Endothelial cell of umbilical vein (primary cell): Measurements from ENCODE around the gene IL34. TPM values are rescaled to one million over a fixed set of nuclear protein-coding genes. Genes with fewer than 3 reads are reported as not detected.

ENCODE experiments used
- BruUV-seq: library from RNA; stranded (reverse); fragments of 400-500 nt; replicated peaks from 2 replicates; lab custom pipeline; 2021; lab: Mats Ljungman, UMichigan
- CTCF ChIA-PET: fragments of 300-600, 350-600 bp; sonication (Branson Sonifier 250); formaldehyde crosslinking; loops from one replicate; lab custom pipeline; 2021; ENCODE audit warnings: antibody characterized with exemption, inconsistent platforms; lab: Charles Lee
- POLR2A ChIA-PET: fragments of 300-600, 350-600 bp; sonication (Branson Sonifier 250); formaldehyde crosslinking; loops from one replicate; lab custom pipeline; 2021; ENCODE audit warnings: antibody characterized with exemption, inconsistent platforms; lab: Charles Lee
- DNase-seq: peaks from one replicate; pipeline ENCODE4 v3.0.0-alpha.2; 2011; ENCODE audit warnings: low read depth, low spot score
- FAIRE-seq: peaks from 2 replicates; lab custom pipeline; 2011; peaks lifted over from hg19 to GRCh38; lab: Jason Lieb, UNC
- H2AFZ ChIP-seq: 2 replicates; pipeline ENCODE4 v1.6.0; 2012; ENCODE audit warnings: low read depth, low read length, control low read depth, inconsistent platforms
- H3K27ac ChIP-seq: 2 replicates; pipeline ENCODE4 v1.5.1; 2011; ENCODE audit warnings: low read depth, mild to moderate bottlenecking, control low read depth, low read length, moderate library complexity; ENCODE audit not compliant: insufficient read depth
- H3K27me3 ChIP-seq, 2 experiments: 2 replicates each; pipeline versions ENCODE4 v1.6.0 to v1.6.1; 2011; ENCODE audit warnings: low read length in 2 of 2, mixed read lengths in 1 of 2; ENCODE audit not compliant: control insufficient read depth in 2 of 2, insufficient read depth in 2 of 2
- H3K36me3 ChIP-seq, 2 experiments: 2 replicates in 1 of 2; 3 replicates in 1 of 2; pipeline ENCODE4 v1.5.1; 2011; ENCODE audit warnings: low read length in 2 of 2, mild to moderate bottlenecking in 1 of 2, moderate library complexity in 1 of 2; ENCODE audit not compliant: control insufficient read depth in 2 of 2, insufficient read depth in 2 of 2; ENCODE audit errors: extremely low read depth in 1 of 2
- H3K4me1 ChIP-seq: 3 replicates; pipeline ENCODE4 v1.5.1; 2011; ENCODE audit warnings: mild to moderate bottlenecking, low read length; ENCODE audit not compliant: control insufficient read depth, insufficient read depth; ENCODE audit errors: extremely low read depth
- H3K4me2 ChIP-seq: 2 replicates; pipeline ENCODE4 v1.6.1; 2011; ENCODE audit warnings: low read length, control low read depth, mixed read lengths; ENCODE audit not compliant: insufficient read depth
- H3K4me3 ChIP-seq, 3 experiments: fragments of 200-600 bp in 1 of 3; sonication (generic), shearing (Covaris generic) in 1 of 3; replicated peaks in 1 of 3; 2 replicates each; pipeline ENCODE4 v1.5.1; 2011 to 2016; ENCODE audit warnings: control low read depth in 3 of 3, low read length in 3 of 3, mild to moderate bottlenecking in 2 of 3, inconsistent platforms in 1 of 3, low read depth in 1 of 3, moderate library complexity in 1 of 3; ENCODE audit not compliant: insufficient read depth in 1 of 3
- H3K79me2 ChIP-seq: 2 replicates; pipeline ENCODE4 v1.6.0; 2012; ENCODE audit warnings: low read length, inconsistent platforms; ENCODE audit not compliant: control insufficient read depth, insufficient read depth
- H3K9ac ChIP-seq: replicated peaks from 2 replicates; pipeline ENCODE3; 2011; ENCODE audit warnings: low read length, control low read depth; ENCODE audit not compliant: insufficient read depth; ENCODE audit errors: extremely low read depth
- H3K9me1 ChIP-seq: replicated peaks from 3 replicates; pipeline ENCODE4 v1.6.0; 2011; ENCODE audit warnings: mild to moderate bottlenecking, low read length; ENCODE audit not compliant: control insufficient read depth, insufficient read depth; ENCODE audit errors: extremely low read depth
- H3K9me3 ChIP-seq: replicated peaks from 2 replicates; pipeline ENCODE4 v1.5.1; 2012; ENCODE audit warnings: low read length, inconsistent platforms; ENCODE audit not compliant: control insufficient read depth, insufficient read depth
- H4K20me1 ChIP-seq: replicated peaks from 2 replicates; pipeline ENCODE3; 2011; ENCODE audit warnings: mild to moderate bottlenecking, low read length; ENCODE audit not compliant: control insufficient read depth, insufficient read depth; ENCODE audit errors: extremely low read depth
- EZH2 ChIP-seq: IDR thresholded peaks from 2 replicates; pipeline ENCODE4 v1.6.1; 2012; ENCODE audit warnings: borderline replicate concordance, low read depth, mild to moderate bottlenecking, moderate library complexity, low read length, inconsistent platforms; ENCODE audit not compliant: severe bottlenecking
- FOS ChIP-seq: IDR thresholded peaks from 2 replicates; pipeline ENCODE4 v1.6.1; 2011; ENCODE audit warnings: mild to moderate bottlenecking, low read length, moderate library complexity, borderline replicate concordance; ENCODE audit not compliant: insufficient read depth
- GATA2 ChIP-seq: IDR thresholded peaks from 2 replicates; pipeline ENCODE4 v1.7.0; 2011; ENCODE audit warnings: low read depth, mild to moderate bottlenecking, moderate library complexity, mixed read lengths, low read length; ENCODE audit not compliant: insufficient read length, insufficient read depth
- JUN ChIP-seq: IDR thresholded peaks from 2 replicates; pipeline ENCODE4 v1.6.1; 2011; ENCODE audit warnings: borderline replicate concordance, low read depth; ENCODE audit not compliant: insufficient read length, insufficient read depth
- MYC ChIP-seq: IDR thresholded peaks from one replicate; pipeline ENCODE4 v1.6.1; 2011; ENCODE audit warnings: mild to moderate bottlenecking, low read depth, low read length
- POLR2A ChIP-seq: IDR thresholded peaks from 2 replicates; pipeline ENCODE4 v1.6.1; 2012; ENCODE audit warnings: low read depth, mild to moderate bottlenecking, control low read depth, low read length
- POLR2AphosphoS5 ChIP-seq: IDR thresholded peaks from 2 replicates; pipeline ENCODE4 v1.6.1; 2012; ENCODE audit warnings: low read depth, mild to moderate bottlenecking, control low read depth, low read length, moderate library complexity; ENCODE audit not compliant: insufficient read depth
- dilution Hi-C: fragments of 300-500 bp; cut with MboI; formaldehyde crosslinking; loops from one replicate; pipeline ENCODE4 v1.15.0; 2019; ENCODE audit warnings: low sequenced_read_pairs; ENCODE audit not compliant: extremely low pct_ligation_motif_present
- intact Hi-C: fragments of 100-400 bp; cut with micrococcal nuclease; formaldehyde crosslinking; loops from one replicate; pipeline ENCODE4 v1.10.0; 2022
- polyA plus RNA-seq, 4 experiments: library from polyadenylated mRNA; depleted of rRNA in 3 of 4; stranded (reverse) in 3 of 4; unstranded in 1 of 4; fragments of >200 nt; gene quantifications; 2 replicates each; pipeline versions ENCODE4 v1.2.1 to v1.2.3, GENCODE V29; 2011 to 2012; ENCODE audit warnings: missing spikeins in 1 of 4
- total RNA-seq: library from RNA; stranded (reverse); gene quantifications from 2 replicates; pipeline ENCODE4 v1.2.3, GENCODE V29; 2021
- TF ChIP-seq, protein P1 (sequence below): IDR thresholded peaks from 2 replicates; pipeline ENCODE4 v1.6.1; 2011; ENCODE audit not compliant: insufficient read depth, insufficient read length
- TF ChIP-seq, protein P2 (sequence below), 2 donors: IDR thresholded peaks; 1 replicate in 1 of 2; 2 replicates in 1 of 2; pipeline ENCODE4 v1.5.1; 2011; ENCODE audit warnings: low read length in 2 of 2, mild to moderate bottlenecking in 2 of 2, moderate library complexity in 2 of 2, control low read depth in 1 of 2, inconsistent platforms in 1 of 2, low read depth in 1 of 2; ENCODE audit not compliant: insufficient read depth in 1 of 2; ENCODE audit errors: extremely low read depth in 1 of 2

IL34 gene
- total and polyA plus RNA-seq, 2 donors (not counting 3 experiments of a cell fraction or from before 2014, with no cell fraction given): 0.88 to 0.97 TPM

DNA sequence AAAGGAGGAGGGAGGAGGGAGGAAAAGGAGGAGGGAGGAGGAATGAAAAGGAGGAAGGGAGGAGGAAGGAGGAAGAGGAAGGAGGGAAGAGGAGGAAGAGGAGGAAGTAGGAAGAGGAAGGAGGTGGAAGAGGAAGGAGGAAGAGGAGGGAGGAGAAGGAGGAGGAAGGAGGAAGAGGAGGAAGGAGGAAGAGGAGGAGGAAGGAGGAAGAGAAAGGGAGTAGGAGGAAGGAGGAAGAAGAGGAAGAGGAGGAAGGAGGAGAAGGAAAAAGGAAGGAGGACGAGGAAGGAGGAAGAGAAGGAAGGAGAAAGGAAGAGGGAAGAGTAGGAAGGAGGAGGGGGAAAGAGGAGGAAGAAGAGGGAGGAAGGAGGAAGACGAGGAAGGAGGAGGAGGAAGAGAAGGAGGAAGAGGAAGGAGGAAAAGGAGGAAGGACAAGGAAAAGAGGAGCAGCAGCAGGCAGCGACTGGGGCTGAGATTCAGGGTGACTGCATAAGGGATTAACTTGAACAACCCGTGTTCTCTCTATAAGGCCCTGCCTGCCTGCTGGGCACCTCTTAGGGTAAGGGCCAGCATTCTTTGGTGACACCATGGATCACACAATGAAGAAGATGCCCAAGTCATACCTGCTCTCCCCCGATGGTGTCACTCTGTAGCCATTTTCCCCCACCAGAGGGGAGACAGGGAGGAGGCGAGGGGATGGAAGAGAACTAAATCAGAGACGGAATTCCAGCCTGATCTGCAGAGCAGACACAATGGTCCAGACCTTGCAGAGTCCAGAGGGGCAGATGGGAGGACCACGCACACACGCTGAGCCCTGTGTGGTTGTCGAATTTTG, 1.4 kb upstream of the IL34 start:
- H3K9me1 ChIP-seq: no peaks in the 10 kb centered on the region
- dilution Hi-C loops (no loop called here), intact Hi-C loops (no loop called here)
- H3K36me3 ChIP-seq: no peaks in the 10 kb centered on the region
- H3K27me3 ChIP-seq: no peaks in the 10 kb centered on the region
- H3K79me2 ChIP-seq: no peaks in the 10 kb centered on the region
- ChIA-PET POLR2A (no interaction called here), CTCF (no interaction called here)
- FAIRE-seq: no peak
- no peak overlapping the region for H3K9ac ChIP-seq
- H3K4me1 ChIP-seq: peaks cover 3% of the 10 kb centered on the region
- DNase-seq: no peak
- BruUV-seq: no TSS peak
- no peak for TF ChIP-seq FOS
- TF ChIP-seq GATA2: no peak
- TF ChIP-seq POLR2A: no peak
- TF ChIP-seq, protein P1, sequence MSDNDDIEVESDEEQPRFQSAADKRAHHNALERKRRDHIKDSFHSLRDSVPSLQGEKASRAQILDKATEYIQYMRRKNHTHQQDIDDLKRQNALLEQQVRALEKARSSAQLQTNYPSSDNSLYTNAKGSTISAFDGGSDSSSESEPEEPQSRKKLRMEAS: no peak
- TF ChIP-seq POLR2AphosphoS5: no peak
- TF ChIP-seq, protein P2, sequence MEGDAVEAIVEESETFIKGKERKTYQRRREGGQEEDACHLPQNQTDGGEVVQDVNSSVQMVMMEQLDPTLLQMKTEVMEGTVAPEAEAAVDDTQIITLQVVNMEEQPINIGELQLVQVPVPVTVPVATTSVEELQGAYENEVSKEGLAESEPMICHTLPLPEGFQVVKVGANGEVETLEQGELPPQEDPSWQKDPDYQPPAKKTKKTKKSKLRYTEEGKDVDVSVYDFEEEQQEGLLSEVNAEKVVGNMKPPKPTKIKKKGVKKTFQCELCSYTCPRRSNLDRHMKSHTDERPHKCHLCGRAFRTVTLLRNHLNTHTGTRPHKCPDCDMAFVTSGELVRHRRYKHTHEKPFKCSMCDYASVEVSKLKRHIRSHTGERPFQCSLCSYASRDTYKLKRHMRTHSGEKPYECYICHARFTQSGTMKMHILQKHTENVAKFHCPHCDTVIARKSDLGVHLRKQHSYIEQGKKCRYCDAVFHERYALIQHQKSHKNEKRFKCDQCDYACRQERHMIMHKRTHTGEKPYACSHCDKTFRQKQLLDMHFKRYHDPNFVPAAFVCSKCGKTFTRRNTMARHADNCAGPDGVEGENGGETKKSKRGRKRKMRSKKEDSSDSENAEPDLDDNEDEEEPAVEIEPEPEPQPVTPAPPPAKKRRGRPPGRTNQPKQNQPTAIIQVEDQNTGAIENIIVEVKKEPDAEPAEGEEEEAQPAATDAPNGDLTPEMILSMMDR (IDR thresholded peaks at IDR 0.05; ENCODE audit: extremely low read depth in 1 of 2, insufficient read depth in 1 of 2, low read depth in 1 of 2, low read length in 2 of 2): no peak
- TF ChIP-seq MYC: no peak
- no peak for TF ChIP-seq JUN
- TF ChIP-seq EZH2: no peak
- no peak overlapping the region for H3K4me2 ChIP-seq
- no peak overlapping the region for H2AFZ ChIP-seq
- no peaks in the 10 kb centered on the region for H3K9me3 ChIP-seq
- no peak overlapping the region for H3K4me3 ChIP-seq
- no peak overlapping the region for H3K27ac ChIP-seq
- H4K20me1 ChIP-seq: no peaks in the 10 kb centered on the region
